GM18508 (cell line): ENCODE results near the gene RAD51B.

Source experiments
- ATAC-seq: cut with Tn5 transposase; IDR thresholded peaks from one replicate; pipeline ENCODE4 v1.9.1; 2021; ENCODE audit warnings: moderate number of reproducible peaks; ENCODE audit not compliant: insufficient read depth, unreplicated experiment

RAD51B gene

DNA sequence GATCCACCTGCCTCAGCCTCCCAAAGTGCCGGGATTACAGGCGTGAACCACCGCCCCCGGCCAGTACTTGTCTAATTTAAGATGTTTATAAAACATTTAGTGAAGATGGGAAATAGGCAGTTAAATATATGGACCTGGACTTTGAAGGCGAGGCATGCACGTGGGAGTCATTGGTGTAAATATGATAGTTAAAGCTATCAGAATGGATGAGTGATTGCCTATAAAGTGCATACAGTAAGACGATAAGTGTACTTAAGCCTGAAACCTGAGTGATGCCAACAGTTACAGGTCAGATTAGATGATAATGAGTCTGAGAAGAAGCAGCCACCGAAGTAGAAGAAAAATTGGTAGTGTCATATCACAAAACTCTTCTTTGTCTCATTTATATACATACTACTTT, 11.5 kb downstream of the RAD51B start:
- no peak for ATAC-seq

DNA sequence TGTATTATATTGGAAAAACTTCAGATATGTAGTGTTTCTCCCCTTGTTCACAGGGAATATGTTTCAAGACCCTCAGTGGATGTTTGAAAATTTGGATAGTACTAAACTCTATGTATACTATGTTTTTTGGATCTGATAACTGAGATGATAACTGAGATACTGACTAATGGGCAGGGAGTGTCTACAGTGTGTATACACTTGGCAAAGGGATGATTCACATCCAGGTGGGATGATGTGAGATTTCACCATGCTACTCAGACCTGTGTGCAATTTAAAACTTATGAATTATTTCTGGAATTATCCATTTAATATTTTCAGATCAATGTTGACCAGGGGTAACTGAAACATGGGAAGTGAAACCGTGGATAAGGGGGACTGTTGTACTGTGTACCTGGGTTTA, 13.8 kb downstream of the RAD51B start:
- no peak for ATAC-seq

DNA sequence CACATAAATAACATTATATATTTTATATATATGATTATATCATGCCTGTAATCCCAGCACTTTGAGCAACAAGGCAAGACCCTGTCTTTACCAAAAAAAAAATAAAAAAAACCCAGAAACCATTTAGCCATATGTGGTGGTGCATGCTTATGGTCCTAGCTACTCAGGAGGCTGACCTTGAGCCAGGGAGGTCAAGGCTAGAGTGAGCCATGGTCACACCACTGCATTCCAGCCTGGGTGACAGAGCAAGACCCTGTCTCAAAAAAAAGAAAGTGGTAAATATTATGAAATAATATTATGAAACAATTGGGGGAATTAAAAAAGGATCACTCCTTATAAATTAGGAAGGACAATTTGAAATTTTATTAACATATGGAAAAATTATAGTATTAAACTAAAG, 16.0 kb downstream of the RAD51B start:
- no peak for ATAC-seq

GRCh38 chr14:67837011-67837624, 17.5 kb downstream of the RAD51B start:
- ATAC-seq, result no peak

- ATAC-seq, result no peak
These were observed 26.5 kb downstream of the RAD51B start for GRCh38 chr14:67846029-67846610.

GRCh38 chr14:67850066-67850830, 30.7 kb downstream of the RAD51B start:
- no peak for ATAC-seq

- no peak for ATAC-seq
These were observed 32.3 kb downstream of the RAD51B start for GRCh38 chr14:67851785-67852410.

DNA sequence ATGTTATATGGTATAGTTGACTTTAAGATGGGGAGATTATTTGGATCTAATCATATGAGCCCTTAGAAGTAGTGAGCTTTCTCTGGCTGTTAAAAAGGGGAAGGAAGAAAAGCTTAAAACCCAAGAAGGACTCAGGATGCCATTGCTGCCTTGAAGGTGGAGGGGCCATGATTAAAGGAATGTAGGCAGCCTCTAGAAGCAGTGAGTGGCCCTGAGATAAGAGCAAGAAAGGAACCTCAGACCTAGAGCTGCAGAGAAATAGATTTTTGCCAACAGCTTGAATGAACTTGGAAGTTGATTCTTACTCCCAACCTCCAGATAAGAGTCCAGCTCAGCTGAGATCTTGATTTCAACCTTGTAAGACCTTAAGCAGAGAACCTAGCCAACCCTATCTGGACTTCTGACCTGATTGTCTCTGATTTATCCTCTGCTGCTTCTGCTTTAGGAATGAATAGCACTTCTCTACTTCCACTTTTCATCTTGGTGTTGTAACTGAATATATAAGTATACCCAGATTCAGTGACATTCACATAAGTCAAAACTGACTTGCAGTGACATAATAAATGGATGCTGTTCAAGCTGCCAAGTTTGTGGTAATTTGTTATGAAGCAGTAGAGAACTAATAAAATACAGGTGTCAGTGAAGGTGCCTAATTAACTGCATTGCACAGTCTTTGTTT, 33.5 kb downstream of the RAD51B start:
- no peak for ATAC-seq

GRCh38 chr14:67853715-67854114, 34.1 kb downstream of the RAD51B start:
- ATAC-seq, result no peak

- no peak for ATAC-seq
These were observed 37.2 kb downstream of the RAD51B start for GRCh38 chr14:67856827-67857226.

- ATAC-seq, result no peak
These were observed 38.3 kb downstream of the RAD51B start for GRCh38 chr14:67857778-67858350.

DNA sequence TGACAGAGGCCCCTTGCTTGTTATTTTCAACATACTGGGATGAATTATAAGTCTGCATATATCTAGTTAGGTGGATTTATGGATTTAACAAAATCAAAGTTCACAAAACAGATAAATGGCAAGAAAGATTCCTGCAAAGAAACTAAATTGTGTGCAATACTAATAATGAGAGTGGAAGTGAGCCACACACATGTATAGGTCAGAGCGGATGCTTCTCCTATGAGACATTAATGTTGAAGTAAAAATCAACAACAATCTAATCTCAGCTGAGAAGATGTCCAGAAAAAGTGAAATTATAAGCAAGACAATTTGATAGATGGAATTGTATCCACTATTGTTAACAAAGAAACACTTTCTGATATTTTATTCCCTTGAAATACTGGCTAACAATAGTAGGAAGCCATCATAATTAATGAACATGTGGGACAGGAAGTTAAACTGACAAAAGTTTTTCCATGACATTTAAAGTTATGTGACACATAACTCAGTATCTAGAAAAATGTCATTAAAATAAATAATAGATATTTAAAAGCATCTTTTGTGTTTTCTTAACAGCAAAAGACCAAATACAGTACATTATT, 39.7 kb downstream of the RAD51B start:
- no peak for ATAC-seq

DNA sequence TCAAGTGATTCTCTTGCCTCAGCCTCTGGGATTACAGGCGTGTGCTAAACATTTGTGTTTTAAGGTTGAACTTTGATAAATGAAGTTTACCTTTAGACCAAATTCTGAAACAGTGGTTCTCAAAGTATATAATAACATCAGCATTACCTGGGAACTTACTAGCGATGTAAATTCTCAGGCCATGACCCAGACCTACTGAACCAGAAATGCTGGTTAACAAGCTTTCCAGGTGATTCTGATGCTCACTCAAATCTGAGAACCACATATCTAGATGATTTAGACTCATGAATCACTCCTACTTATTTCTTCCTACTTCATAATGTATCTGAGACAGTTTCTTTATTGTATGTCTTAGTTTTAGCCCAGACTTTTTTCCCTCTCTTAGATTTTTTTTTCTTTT, 43.6 kb downstream of the RAD51B start:
- no peak for ATAC-seq

- ATAC-seq, result no peak
These were observed 55.8 kb downstream of the RAD51B start for GRCh38 chr14:67875175-67876006.

GRCh38 chr14:67879026-67879425, 59.4 kb downstream of the RAD51B start:
- no peak for ATAC-seq

DNA sequence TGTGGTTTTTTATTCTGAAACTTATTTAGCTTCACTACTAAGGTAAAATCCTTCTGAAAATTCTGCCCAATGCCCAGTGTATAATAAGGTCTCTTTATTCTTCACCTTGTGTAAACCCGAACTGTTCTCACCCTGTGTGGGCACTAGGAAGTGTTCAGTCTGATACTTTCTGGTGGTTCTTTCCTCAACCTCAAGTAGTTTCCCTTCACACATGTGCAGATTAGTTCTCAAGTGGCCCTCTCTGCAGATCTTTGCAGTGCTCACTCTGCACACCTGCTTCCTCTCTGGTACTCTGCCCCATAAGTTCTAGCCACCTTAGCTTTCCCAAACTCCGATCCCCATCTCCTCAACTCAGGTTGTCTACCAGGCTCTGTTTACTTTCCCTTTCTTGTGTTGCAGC, 61.6 kb downstream of the RAD51B start:
- peak; percentile 69 for ATAC-seq

DNA sequence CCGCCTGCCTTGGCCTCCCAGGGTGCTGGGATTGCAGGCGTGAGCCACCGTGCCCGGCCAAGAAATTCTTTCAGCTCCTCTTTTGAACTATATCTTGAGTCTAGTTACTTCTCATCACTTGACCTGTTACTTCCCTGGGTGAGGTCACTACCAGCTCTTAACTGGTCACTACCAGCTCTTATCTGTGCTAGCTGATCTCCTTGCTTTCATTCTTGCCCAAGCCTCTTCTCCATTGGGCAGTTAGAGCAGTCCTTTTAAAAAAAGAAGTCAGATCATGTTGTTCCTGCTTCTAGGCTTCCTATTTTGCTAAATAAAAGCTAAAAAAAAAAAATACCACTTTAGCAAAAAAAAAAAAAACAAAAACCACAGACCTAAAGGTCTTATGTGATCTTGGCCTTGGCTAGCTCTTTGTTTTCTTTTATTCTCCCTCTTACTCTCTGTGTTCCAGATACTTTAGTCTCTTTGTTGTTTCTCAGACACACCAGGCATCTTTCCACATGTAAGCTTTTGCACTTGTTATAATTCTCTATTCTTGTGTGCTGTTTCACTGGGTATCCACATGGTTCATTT, 63.5 kb downstream of the RAD51B start:
- no peak for ATAC-seq

- ATAC-seq, result no peak
These were observed 64.1 kb downstream of the RAD51B start for GRCh38 chr14:67883717-67884116.

GRCh38 chr14:67886191-67886590, 66.6 kb downstream of the RAD51B start:
- ATAC-seq, result no peak
